Duodenal mucosa (tissue), 2 donors: ENCODE data around the gene PUM2.

Experiments used
- H3K27ac ChIP-seq: one replicate; pipeline ENCODE4 v1.7.0; 2013; ENCODE audit warnings: low read depth, low read length
- H3K27me3 ChIP-seq, 2 donors: one replicate each; pipeline ENCODE4 v1.7.0; 2013; ENCODE audit warnings: low read length in 2 of 2, control low read depth in 1 of 2; ENCODE audit not compliant: insufficient read depth in 2 of 2, control insufficient read depth in 1 of 2
- H3K36me3 ChIP-seq, 2 donors: one replicate each; pipeline ENCODE4 v1.7.0; 2013; ENCODE audit warnings: low read length in 2 of 2, control low read depth in 1 of 2; ENCODE audit not compliant: insufficient read depth in 2 of 2, control insufficient read depth in 1 of 2
- H3K4me1 ChIP-seq, 2 donors: one replicate each; pipeline ENCODE4 v1.7.0; 2013; ENCODE audit warnings: low read length in 2 of 2, control low read depth in 1 of 2; ENCODE audit not compliant: insufficient read depth in 2 of 2, control insufficient read depth in 1 of 2
- H3K4me3 ChIP-seq, 2 donors: one replicate each; pipeline ENCODE4 v1.7.0; 2013; ENCODE audit warnings: low read length in 2 of 2, low read depth in 1 of 2
- H3K9ac ChIP-seq, 2 donors: one replicate each; pipeline ENCODE4 v1.7.0; 2013; ENCODE audit warnings: low read length in 2 of 2, low read depth in 1 of 2
- H3K9me3 ChIP-seq, 2 donors: one replicate each; pipeline ENCODE4 v1.7.0; 2013; ENCODE audit warnings: low read length in 2 of 2, control low read depth in 1 of 2; ENCODE audit not compliant: control insufficient read depth in 1 of 2

PUM2 gene

GRCh38 chr2:20357638-20358389 is 7.2 kb upstream of the PUM2 start:
- no peak overlapping the region for H3K4me3 ChIP-seq
- H3K9me3 ChIP-seq, result no peaks in the 10 kb centered on the region
- peaks cover 6 to 12% of the 10 kb centered on the region in 2 donors for H3K4me1 ChIP-seq
- H3K27me3 ChIP-seq, result no peaks in the 10 kb centered on the region
- H3K27ac ChIP-seq, result no peak overlapping the region
- no peaks in the 10 kb centered on the region for H3K36me3 ChIP-seq
- no peak overlapping the region for H3K9ac ChIP-seq

GRCh38 chr2:20356042-20356441 is 5.4 kb upstream of the PUM2 start:
- Histone ChIP-seq H3K9me3 (no peaks in the 10 kb centered on the region), H3K9ac (no peak overlapping the region), H3K27ac (no peak overlapping the region), H3K36me3 (no peaks in the 10 kb centered on the region), H3K4me3 (no peak overlapping the region), H3K4me1 (peaks cover 22 to 29% of the 10 kb centered on the region in 2 donors), H3K27me3 (no peaks in the 10 kb centered on the region)

GRCh38 chr2:20355131-20355530 is 4.5 kb upstream of the PUM2 start:
- Histone ChIP-seq H3K27me3 (no peaks in the 10 kb centered on the region), H3K9me3 (no peaks in the 10 kb centered on the region), H3K4me1 (peaks cover 22 to 29% of the 10 kb centered on the region in 2 donors), H3K36me3 (no peaks in the 10 kb centered on the region), H3K27ac (no peak overlapping the region), H3K4me3 (no peak overlapping the region), H3K9ac (no peak overlapping the region)

GRCh38 chr2:20353241-20353992 is 2.8 kb upstream of the PUM2 start:
- H3K4me1 ChIP-seq, result peaks cover 28 to 29% of the 10 kb centered on the region in 2 donors
- no peak overlapping the region for H3K9ac ChIP-seq
- H3K9me3 ChIP-seq, result no peaks in the 10 kb centered on the region
- H3K36me3 ChIP-seq, result no peaks in the 10 kb centered on the region
- H3K27ac ChIP-seq, result no peak overlapping the region
- peak overlapping the region in 1 of 2 donors; percentile 8 for H3K4me3 ChIP-seq
- no peaks in the 10 kb centered on the region for H3K27me3 ChIP-seq

GRCh38 chr2:20352581-20353216 is 2.1 kb upstream of the PUM2 start:
- Histone ChIP-seq H3K27ac (no peak overlapping the region), H3K9me3 (no peaks in the 10 kb centered on the region), H3K9ac (no peak overlapping the region), H3K4me1 (peaks cover 31 to 36% of the 10 kb centered on the region in 2 donors), H3K27me3 (no peaks in the 10 kb centered on the region), H3K36me3 (no peaks in the 10 kb centered on the region), H3K4me3 (no peak overlapping the region)

- Histone ChIP-seq H3K27ac (no peak overlapping the region), H3K4me3 (no peak overlapping the region), H3K27me3 (no peaks in the 10 kb centered on the region), H3K9me3 (no peaks in the 10 kb centered on the region), H3K9ac (peak overlapping the region in 1 of 2 donors; percentile 93), H3K36me3 (no peaks in the 10 kb centered on the region), H3K4me1 (peaks cover 33 to 41% of the 10 kb centered on the region in 2 donors)
These were observed 1.6 kb upstream of the PUM2 start for GRCh38 chr2:20352230-20352578.

GRCh38 chr2:20351555-20352229 is 1.0 kb upstream of the PUM2 start:
- H3K9me3 ChIP-seq, result no peaks in the 10 kb centered on the region
- peak overlapping the region; percentile 92 for H3K27ac ChIP-seq
- no peaks in the 10 kb centered on the region for H3K27me3 ChIP-seq
- peak overlapping the region; percentile 77 to 94 for H3K4me3 ChIP-seq
- peak overlapping the region; percentile 82 to 93 for H3K9ac ChIP-seq
- no peaks in the 10 kb centered on the region for H3K36me3 ChIP-seq
- peaks cover 37 to 45% of the 10 kb centered on the region in 2 donors for H3K4me1 ChIP-seq

GRCh38 chr2:20350041-20350712 is 467 bp downstream of the PUM2 start:
- Histone ChIP-seq H3K36me3 (no peaks in the 10 kb centered on the region), H3K4me1 (peaks cover 44 to 48% of the 10 kb centered on the region in 2 donors), H3K27me3 (no peaks in the 10 kb centered on the region), H3K9ac (peak overlapping the region; percentile 79 to 84), H3K9me3 (no peaks in the 10 kb centered on the region), H3K27ac (peak overlapping the region; percentile 91), H3K4me3 (peak overlapping the region; percentile 90 to 95)

GRCh38 chr2:20349513-20349921 is 1.1 kb downstream of the PUM2 start:
- Histone ChIP-seq H3K27ac (no peak overlapping the region), H3K4me1 (peaks cover 44 to 48% of the 10 kb centered on the region in 2 donors), H3K4me3 (peak overlapping the region; percentile 90 to 95)

More at GRCh38 chr2:20349513-20349921, 1.1 kb downstream of the PUM2 start:
- no peaks in the 10 kb centered on the region for H3K9me3 ChIP-seq
- peak overlapping the region; percentile 79 to 84 for H3K9ac ChIP-seq
- no peaks in the 10 kb centered on the region for H3K27me3 ChIP-seq
- H3K36me3 ChIP-seq, result no peaks in the 10 kb centered on the region
